NCI-H226 (cell line): ENCODE data around the gene CFAP221.

Experiments used
- DNase-seq: peaks from one replicate; pipeline ENCODE4 v3.0.0-alpha.2; 2015

Gene CFAP221

GRCh38 chr2:119682578-119682977 is 138.3 kb downstream of the CFAP221 start:
- no peak for DNase-seq

- DNase-seq: no peak
These were observed 138.9 kb downstream of the CFAP221 start for GRCh38 chr2:119683074-119683712.

DNA sequence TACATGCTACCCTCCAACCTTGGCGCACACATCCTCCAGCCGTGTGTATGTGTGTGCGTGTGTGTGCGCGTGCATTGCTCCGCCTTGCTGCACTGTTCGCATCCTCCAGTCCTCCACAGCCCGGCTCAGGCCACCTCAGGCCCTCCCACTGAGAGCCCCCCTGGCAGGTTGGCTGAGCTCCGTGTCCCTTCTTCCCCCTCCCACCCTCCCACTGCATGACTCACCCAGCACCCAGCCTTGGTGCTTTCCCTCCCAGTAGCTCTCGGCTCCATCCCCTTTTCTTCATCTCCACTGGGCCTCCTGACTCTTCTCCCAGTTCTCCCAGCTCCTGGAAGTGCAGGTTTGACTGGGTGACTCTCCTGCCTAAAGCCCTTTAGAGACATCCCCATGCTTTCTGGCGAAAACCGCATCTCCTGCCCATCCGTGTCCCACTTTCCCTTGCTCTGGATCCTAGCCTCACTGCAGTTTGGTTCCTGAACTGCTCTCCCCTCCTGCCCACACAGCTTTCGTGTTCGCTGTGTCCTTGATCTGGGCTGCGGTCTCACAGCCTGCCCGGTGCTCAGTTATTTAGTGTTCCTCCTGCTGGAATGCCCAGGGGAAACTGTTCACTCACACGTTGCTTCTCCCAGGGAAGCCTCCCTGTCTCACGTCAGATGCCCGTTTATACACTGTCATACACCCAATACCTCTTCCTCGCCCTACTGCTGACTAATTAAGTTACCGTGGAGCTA is 139.6 kb downstream of the CFAP221 start:
- peak; percentile 34 for DNase-seq

DNA sequence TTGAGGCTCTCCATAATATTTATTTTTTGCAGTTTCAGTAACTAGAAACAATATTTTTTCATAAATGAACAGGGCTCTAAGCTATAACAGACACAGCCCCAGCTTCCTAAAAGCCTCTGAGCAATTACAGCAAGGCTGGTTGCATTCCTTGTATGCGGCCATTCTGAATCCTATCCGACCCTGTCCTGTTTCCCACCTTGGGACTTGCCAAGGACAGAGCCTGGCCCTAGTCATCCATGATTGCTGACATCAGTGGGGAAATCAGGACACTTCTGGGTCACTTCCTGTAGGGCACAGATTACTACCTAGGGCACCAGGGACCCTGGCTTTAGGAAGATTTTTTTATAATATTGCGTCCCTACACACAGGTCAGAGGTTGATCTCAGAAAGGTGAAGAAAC is 140.3 kb downstream of the CFAP221 start:
- no peak for DNase-seq

GRCh38 chr2:119688616-119689015 is 144.4 kb downstream of the CFAP221 start:
- no peak for DNase-seq

GRCh38 chr2:119689218-119689617 is 145.0 kb downstream of the CFAP221 start:
- DNase-seq: no peak

- no peak for DNase-seq
These were observed 146.9 kb downstream of the CFAP221 start for GRCh38 chr2:119691189-119691588.

- no peak for DNase-seq
These were observed 147.5 kb downstream of the CFAP221 start for GRCh38 chr2:119691651-119692245.

GRCh38 chr2:119692310-119692709 is 148.1 kb downstream of the CFAP221 start:
- no peak for DNase-seq

DNA sequence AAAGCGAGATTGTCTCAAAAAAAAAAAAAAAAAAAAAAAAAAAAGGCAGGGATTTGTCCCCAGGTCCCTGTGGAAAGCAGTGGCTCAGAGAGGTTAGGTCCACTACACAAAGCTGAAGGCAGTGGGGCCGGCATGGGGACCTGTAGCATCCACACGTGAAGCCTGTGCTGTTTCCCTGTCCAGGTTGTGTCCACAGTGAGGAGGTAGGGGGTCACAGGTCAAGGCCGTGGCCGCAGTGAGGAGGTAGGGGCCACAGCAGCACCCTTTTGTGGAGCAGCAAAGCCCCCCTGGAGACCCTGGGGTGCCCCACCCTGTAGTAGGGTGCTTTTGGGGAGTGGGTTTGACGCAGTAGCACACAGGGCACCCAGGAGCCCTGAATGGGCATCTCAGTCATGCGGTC is 148.7 kb downstream of the CFAP221 start:
- DNase-seq: no peak

DNA sequence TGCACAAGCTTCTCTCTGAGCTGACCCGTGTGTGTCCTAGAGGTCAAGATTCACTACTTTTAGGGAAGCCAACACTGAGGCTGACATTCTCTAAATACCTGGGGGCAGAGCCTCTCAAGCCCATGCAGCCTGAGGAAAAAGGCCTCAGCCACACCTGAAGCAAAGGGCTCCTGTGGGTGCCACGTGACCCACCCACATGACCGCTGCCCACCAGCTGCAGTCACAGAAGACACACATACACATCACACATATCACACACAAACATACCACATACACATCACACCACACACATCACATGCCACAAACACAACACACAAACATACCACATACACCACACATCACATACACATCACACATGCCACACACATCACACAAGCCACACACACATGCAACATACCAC is 149.3 kb downstream of the CFAP221 start:
- DNase-seq: no peak

DNA sequence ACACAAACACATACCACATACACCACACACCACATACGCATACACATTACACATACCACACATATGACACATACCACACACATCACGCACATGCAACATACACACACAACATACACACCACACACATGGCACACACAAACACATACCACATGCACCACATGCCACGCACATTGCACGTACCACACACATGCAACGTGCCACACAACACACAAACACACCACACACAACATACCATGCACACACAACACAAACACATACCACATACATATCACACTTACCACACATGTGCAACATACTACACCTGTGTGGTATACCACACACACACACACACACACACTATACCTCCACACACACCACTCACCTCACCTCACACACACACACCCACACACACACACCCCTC is 149.7 kb downstream of the CFAP221 start:
- no peak for DNase-seq

DNA sequence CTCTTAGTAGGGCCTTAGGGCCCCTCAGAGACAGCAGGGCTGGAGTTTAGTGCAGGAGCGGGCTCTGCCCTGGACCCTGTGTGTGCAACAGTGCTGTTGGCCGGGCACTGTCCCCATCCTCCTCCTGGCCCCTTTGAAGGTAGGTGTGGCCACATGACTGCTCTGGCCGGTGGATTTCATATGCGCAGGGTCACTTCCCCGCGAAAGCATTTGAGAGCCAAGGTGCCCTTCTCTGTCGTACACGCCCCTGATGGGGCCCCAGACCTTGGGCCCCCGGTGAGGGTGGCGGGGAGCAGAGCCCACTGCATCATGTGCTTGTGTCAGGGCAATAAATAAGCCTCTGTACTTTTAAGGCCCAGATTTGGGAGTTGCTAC is 150.2 kb downstream of the CFAP221 start:
- no peak for DNase-seq

- peak; percentile 18 for DNase-seq
These were observed 150.7 kb downstream of the CFAP221 start for GRCh38 chr2:119694845-119695521.

DNA sequence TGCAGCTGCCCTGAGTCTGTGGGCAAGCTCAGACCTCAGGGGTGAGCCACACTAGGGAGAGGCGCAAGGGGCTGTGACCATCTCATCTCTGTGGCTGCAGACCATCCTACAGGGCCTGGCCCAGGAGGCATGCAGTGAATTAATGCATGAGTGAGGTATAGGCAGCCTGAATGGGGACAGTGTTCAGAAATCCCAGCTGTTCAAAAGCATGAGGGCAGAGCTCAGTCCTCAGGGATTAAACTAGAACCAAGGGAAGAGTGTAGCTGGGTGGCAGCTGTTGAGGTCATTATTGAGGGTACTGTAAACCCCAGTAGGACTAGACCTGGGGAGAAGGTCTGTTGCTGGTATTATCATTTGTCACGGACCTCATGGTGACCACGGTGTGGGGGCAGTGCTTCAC is 151.8 kb downstream of the CFAP221 start:
- DNase-seq: no peak

DNA sequence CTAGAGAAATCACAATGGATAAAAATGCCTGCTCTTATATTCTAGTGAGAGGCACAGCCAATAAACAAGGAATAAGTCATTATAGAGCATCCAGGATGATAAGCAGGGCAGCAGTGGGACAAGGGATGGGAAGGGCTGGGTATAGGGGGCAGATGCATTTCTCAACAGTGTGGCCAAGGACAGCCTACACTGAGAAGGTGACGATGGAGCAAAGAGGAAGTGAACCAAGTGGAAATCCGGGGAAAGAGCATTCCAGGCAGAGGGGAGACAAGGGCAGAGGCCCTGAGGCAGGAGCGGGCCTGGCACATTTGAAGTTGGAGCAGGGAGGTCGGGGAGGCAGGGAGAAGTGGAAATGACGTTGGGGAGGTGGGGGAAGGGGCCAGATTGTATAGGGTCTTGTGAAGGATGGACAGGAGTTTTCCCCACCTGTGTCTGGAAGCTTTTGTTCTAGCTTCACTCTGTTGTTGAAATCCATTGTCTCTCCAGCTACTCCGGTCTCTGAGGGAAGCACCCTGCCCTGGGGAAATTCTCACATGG is 152.3 kb downstream of the CFAP221 start:
- no peak for DNase-seq

DNA sequence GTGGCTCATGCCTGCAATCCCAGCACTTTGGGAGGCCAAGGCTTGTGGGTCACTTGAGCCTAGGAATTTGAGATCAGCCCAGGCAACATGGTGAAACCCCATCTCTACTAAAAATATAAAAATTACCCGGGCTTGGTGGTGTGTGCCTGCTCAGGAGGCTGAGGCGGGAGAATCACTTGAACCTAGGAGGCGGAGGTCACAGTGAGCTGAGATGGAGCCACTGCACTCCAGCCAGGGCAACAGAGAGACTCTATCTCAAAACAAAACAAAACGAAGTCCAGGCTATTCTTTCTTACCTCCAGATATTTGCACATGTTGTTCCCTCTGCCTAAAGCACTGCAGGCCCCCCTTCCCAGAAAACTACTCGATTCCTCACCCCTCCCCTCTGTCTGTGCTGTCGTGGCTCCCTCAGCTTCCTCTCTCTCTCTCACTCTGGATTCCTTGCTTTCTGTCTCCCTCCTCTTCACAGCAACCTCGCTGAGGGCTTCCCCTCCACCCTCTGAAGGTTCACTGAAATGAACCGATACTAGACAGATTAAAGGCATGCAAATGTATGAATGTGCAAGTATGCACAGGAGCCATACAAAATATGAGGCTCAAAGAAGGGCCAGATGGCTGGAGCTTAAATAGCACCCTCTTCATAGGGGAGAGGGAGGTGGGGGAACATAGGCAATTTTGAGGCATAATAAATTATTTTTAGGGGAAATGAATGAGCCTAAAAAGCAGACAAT is 153.2 kb downstream of the CFAP221 start:
- no peak for DNase-seq

- DNase-seq: no peak
These were observed 154.0 kb downstream of the CFAP221 start for GRCh38 chr2:119698246-119698645.

DNA sequence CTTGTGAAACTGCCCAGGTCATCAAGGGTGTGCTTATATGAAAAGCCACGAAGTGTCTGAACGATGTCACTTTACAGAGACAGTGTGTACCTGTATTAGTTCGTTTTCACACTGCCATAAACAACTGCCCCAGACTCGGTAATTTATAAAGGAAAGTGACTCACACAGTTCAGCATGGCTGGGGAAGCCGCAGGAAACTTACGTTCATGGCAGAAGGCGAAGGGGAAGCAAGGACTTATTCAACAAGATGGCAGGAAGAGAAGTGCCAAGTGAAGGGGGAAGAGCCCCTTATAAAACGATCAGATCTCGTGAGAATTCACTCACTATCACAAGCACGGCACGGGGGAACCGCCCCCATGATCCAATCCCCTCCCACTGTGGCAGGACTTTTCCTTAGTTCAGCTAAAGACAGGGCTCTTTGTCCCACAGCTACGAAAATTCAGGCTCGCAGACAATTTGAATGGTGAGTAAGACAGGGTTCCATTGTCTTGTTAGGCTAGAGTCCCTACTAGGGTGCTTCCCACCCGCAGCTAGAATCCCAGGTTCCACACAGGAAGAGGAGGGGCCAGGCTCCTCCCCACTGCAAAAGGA is 154.9 kb downstream of the CFAP221 start:
- DNase-seq: no peak

DNA sequence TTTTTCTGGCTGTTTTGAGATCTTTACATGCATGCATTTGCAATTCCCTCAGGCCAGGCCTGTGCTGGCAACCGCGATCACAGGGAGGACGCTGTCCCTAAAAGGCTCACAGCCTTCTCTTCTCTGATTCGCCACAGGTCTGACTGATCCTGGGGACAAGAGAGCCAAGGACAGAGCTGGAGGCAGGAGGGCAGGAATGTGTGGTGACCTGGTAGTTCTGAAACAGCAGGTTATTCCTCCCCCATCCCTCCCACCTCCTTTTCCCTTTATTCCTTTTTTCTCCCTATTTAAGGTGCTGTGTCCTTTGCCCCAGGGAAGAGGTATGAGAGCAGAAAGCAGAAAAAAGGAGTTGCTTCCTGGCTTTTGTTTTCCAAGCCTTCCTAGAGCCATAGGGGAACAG is 156.6 kb downstream of the CFAP221 start:
- DNase-seq: no peak

DNA sequence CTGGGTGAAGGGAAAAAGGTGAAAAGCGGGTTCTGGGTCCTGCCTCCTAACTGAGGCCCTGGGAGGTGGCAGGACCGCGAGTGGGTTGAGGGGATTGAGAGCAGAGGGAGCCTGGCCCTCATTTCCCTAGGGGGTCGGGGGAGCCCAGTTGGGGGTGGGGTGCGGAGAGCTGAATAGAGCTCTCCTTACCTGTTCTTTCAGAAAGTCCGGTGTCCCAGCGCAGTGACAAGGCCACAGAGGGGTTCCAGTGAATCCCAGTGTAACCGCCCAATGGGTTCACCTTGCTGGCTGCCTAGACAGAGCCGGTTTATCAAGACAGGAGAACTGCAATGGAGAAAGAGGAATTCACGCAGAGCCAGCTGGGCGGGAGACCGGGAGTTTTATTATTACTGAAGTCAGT is 157.1 kb downstream of the CFAP221 start:
- no peak for DNase-seq

- no peak for DNase-seq
These were observed 158.1 kb downstream of the CFAP221 start for GRCh38 chr2:119702203-119702917.
